Skeletal muscle satellite cell (primary cell): Measurements from ENCODE around the gene PACRG.

Experiments used
- H3K27me3 ChIP-seq: 2 replicates; pipeline ENCODE4 v1.7.0; 2013; ENCODE audit warnings: low read length; ENCODE audit not compliant: control insufficient read depth, insufficient read depth
- H3K36me3 ChIP-seq: 2 replicates; pipeline ENCODE4 v1.7.0; 2013; ENCODE audit warnings: mild to moderate bottlenecking, control low read depth, low read length; ENCODE audit not compliant: insufficient read depth
- H3K4me1 ChIP-seq: 2 replicates; pipeline ENCODE4 v1.7.0; 2013; ENCODE audit warnings: low read length; ENCODE audit not compliant: control insufficient read depth, insufficient read depth
- H3K4me2 ChIP-seq: 2 replicates; pipeline ENCODE4 v1.7.0; 2013; ENCODE audit warnings: mild to moderate bottlenecking, low read length
- H3K4me3 ChIP-seq: 2 replicates; pipeline ENCODE4 v1.7.0; 2013; ENCODE audit warnings: low read length
- H3K9ac ChIP-seq: 2 replicates; pipeline ENCODE4 v1.7.0; 2013; ENCODE audit warnings: mild to moderate bottlenecking, low read depth, low read length, moderate library complexity
- H3K9me3 ChIP-seq: replicated peaks from 2 replicates; pipeline ENCODE4 v1.7.0; 2013; ENCODE audit warnings: mild to moderate bottlenecking, control low read depth, low read length

The PACRG gene

DNA sequence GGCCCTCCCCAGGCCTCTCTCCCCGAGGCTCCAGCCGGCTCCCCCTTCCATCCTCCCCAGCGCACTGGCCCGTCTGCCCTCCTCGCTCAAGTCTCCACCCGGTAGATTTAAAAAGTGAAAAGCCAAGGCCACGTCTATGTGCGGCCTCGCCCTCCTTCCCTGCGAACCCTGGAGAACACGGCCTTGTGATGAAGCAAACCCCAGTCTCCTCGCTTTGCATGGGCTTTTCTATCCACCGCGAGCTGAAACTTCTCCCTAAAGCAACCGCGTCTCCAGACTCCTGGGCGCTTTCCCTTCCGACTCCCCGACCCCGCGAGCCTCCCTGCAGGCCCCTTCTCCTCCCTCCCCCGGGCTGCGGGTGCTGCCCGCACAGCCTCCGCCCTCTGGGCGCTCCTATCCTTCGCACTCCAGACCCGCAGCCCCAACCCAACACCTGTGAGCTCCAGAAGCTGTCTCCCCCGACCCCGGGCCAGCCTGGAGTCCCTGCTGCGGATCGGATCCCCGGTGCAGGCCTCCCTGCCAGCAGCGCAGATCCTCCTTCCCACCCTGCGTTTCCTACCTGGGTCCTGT lies 421.6 kb downstream of the PACRG start:
- no peak overlapping the region for H3K9ac ChIP-seq
- no peak overlapping the region for H3K4me3 ChIP-seq
- H3K4me2 ChIP-seq: no peak overlapping the region
- no peaks in the 10 kb centered on the region for H3K4me1 ChIP-seq
- H3K36me3 ChIP-seq: no peaks in the 10 kb centered on the region
- H3K27me3 ChIP-seq: no peaks in the 10 kb centered on the region
- no peaks in the 10 kb centered on the region for H3K9me3 ChIP-seq

- Histone ChIP-seq H3K27me3 (no peaks in the 10 kb centered on the region), H3K9ac (no peak overlapping the region), H3K4me1 (no peaks in the 10 kb centered on the region), H3K36me3 (no peaks in the 10 kb centered on the region), H3K4me3 (no peak overlapping the region), H3K4me2 (no peak overlapping the region), H3K9me3 (no peaks in the 10 kb centered on the region)
Observed at GRCh38 chr6:163151212-163151611, 423.4 kb downstream of the PACRG start.

DNA sequence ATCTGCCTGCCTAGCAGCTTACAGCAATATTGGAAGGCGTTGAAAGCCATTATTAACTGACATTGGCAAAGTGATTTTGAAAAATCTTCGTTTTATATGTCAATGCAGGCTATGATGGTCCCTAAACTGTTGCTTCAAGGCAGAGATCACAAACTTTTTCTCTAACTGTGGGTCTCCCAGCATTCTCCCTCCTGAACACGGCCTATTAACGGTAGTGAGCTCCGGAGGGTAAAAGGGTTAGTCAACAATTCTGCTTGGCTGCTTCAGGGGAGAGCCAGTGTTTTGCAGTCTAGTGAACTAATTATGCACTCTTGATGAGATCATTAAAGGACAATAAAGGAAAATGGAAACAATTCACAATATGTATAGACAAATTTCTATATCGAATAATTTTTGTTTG lies 424.9 kb downstream of the PACRG start:
- Histone ChIP-seq H3K4me3 (no peak overlapping the region), H3K4me1 (no peaks in the 10 kb centered on the region), H3K36me3 (no peaks in the 10 kb centered on the region), H3K4me2 (no peak overlapping the region), H3K9me3 (no peaks in the 10 kb centered on the region), H3K9ac (no peak overlapping the region), H3K27me3 (no peaks in the 10 kb centered on the region)

- Histone ChIP-seq H3K9me3 (no peaks in the 10 kb centered on the region), H3K9ac (no peak overlapping the region), H3K36me3 (no peaks in the 10 kb centered on the region), H3K4me3 (no peak overlapping the region), H3K4me2 (no peak overlapping the region), H3K4me1 (no peaks in the 10 kb centered on the region), H3K27me3 (no peaks in the 10 kb centered on the region)
Observed at GRCh38 chr6:163159110-163159509, 431.3 kb downstream of the PACRG start.

DNA sequence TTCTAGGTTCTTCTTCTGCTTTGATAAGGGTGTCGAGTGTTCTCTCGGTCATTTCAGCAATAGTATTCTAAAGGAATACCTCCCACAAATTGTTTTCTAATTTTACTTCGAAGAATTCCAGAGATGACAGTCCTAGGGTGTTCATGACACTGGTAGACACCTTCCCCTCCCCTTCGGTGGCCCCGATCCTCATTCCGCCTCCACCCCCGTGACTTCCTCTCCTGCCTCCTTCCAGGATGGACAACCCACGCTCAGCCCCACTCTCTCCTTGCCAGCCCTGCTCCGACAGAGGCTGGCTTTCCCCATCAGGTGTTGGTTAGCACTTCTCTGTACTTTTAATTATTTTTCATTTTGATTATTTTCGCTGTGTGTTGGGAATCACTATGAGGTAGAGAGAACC lies 431.9 kb downstream of the PACRG start:
- no peak overlapping the region for H3K4me3 ChIP-seq
- no peaks in the 10 kb centered on the region for H3K27me3 ChIP-seq
- H3K9me3 ChIP-seq: no peaks in the 10 kb centered on the region
- no peak overlapping the region for H3K9ac ChIP-seq
- no peaks in the 10 kb centered on the region for H3K4me1 ChIP-seq
- no peaks in the 10 kb centered on the region for H3K36me3 ChIP-seq
- no peak overlapping the region for H3K4me2 ChIP-seq

GRCh38 chr6:163162007-163162873 lies 434.5 kb downstream of the PACRG start:
- no peaks in the 10 kb centered on the region for H3K4me1 ChIP-seq
- no peak overlapping the region for H3K4me2 ChIP-seq
- H3K4me3 ChIP-seq: no peak overlapping the region
- H3K9me3 ChIP-seq: no peaks in the 10 kb centered on the region
- no peaks in the 10 kb centered on the region for H3K27me3 ChIP-seq
- H3K36me3 ChIP-seq: no peaks in the 10 kb centered on the region
- no peak overlapping the region for H3K9ac ChIP-seq

GRCh38 chr6:163162874-163163213 lies 435.1 kb downstream of the PACRG start:
- no peak overlapping the region for H3K9ac ChIP-seq
- H3K27me3 ChIP-seq: no peaks in the 10 kb centered on the region
- H3K36me3 ChIP-seq: no peaks in the 10 kb centered on the region
- no peaks in the 10 kb centered on the region for H3K9me3 ChIP-seq
- H3K4me1 ChIP-seq: no peaks in the 10 kb centered on the region
- no peak overlapping the region for H3K4me2 ChIP-seq
- H3K4me3 ChIP-seq: no peak overlapping the region

DNA sequence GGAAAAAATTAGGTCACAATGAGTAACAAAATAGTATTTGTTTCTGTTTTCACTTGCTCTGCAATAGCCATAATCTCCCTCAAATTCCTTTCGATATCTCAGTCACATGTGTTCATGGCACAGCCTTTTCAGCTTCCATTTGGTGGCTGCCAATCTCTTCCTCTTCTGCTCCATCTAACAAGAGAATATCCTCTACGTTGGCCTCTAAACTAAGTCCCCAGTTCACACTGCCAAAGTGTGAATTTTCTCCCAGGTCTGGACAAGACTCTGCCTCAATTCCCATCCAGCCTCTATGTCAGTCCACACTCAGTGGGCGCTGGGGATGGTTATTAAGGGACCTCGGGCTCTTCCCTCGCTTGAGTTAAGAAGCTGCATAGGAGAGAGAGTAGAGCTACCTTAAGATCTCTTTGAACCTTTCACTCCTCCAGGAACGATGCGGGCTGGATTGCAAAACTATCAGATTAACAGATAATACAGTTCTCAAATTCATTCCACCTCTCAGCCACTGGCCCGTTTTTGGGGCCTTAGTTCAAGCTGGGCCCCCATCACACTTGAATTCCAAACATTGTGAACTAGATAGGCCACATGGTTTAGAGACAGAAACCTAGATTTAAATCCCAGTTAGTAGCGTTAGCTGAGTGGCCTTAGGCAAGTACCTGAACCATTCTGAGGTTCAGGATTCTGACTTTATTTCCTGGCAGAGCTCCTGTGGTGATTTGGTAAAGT lies 436.6 kb downstream of the PACRG start:
- Histone ChIP-seq H3K4me1 (no peaks in the 10 kb centered on the region), H3K4me2 (no peak overlapping the region), H3K36me3 (no peaks in the 10 kb centered on the region), H3K27me3 (no peaks in the 10 kb centered on the region), H3K4me3 (no peak overlapping the region), H3K9ac (no peak overlapping the region), H3K9me3 (no peaks in the 10 kb centered on the region)

DNA sequence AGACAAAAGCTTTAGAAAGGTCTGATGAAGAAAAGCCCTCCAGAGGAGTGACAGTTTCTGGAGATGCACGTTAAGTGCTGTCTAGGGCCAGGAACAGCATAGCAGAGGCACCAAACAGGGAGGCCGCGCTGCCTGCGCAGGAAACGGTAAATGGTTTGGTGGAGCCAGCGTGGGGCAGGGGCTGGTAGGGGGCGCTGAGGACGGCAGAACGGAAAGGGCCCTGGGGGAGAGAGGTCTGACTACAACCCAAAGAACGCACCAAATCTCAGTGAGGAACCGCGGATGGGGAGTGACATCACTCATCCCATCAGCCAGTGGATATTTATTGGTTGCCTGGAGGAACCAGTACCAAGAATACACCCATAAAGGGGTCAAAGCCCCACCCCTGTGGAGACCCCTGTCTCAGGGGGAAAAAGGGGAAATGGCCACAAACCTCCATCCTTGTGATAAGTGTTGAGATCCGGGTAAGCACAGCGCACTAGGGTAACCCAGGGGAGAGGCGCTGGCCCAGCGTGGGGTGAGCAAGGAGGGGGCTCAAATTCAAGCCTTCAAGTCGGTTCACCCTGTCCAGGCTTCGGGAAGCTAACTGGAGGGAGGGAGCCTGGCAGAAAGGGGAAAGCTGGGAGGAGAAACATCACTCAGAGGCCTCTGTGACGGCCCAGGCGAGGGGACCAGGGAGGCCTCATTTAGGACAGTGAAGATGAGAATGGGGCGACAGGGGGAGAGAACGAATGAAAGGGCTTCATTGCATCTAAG lies 437.6 kb downstream of the PACRG start:
- no peaks in the 10 kb centered on the region for H3K4me1 ChIP-seq
- no peak overlapping the region for H3K4me3 ChIP-seq

DNA sequence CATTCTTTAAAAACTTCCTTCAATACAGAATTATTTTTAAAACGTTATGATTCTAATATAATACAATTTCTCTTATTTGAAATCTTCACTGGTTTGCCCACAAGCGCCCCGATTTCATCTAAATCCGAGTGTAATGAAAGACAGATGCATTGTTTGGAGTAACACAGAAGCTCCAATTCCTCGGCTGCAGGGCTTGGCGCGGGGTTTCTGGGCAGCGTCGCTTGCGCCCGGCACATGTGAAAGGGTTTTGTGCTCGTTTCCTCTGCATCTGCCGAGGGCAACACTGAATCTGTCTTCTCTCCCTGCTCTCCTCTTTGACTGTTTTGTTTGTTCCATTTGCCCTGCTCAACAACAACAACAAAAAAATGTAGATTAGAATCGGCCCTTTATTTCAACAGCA lies 438.1 kb downstream of the PACRG start:
- Histone ChIP-seq H3K27me3 (no peaks in the 10 kb centered on the region), H3K4me3 (no peak overlapping the region), H3K9me3 (no peaks in the 10 kb centered on the region), H3K36me3 (no peaks in the 10 kb centered on the region), H3K4me2 (no peak overlapping the region), H3K4me1 (no peaks in the 10 kb centered on the region), H3K9ac (no peak overlapping the region)

More for the DNA sequence above, 437.6 kb downstream of the PACRG start:
- H3K4me2 ChIP-seq: no peak overlapping the region
- no peaks in the 10 kb centered on the region for H3K9me3 ChIP-seq
- H3K27me3 ChIP-seq: no peaks in the 10 kb centered on the region
- H3K36me3 ChIP-seq: no peaks in the 10 kb centered on the region
- H3K9ac ChIP-seq: no peak overlapping the region

- Histone ChIP-seq H3K9me3 (no peaks in the 10 kb centered on the region), H3K36me3 (no peaks in the 10 kb centered on the region), H3K27me3 (no peaks in the 10 kb centered on the region), H3K4me1 (no peaks in the 10 kb centered on the region), H3K9ac (no peak overlapping the region), H3K4me2 (no peak overlapping the region), H3K4me3 (no peak overlapping the region)
Observed at GRCh38 chr6:163166507-163166906, 438.7 kb downstream of the PACRG start.
